ES-I3 (cell line): ENCODE measurements around the gene RBM38.
"Not testable (repeated sequence)": the region's sequence is repeated elsewhere in the genome, so short reads cannot be mapped to it uniquely, and the experiment has no call there.

Source experiments
- H3K36me3 ChIP-seq: 2 replicates; pipeline ENCODE4 v1.6.1; 2013; ENCODE audit warnings: mild to moderate bottlenecking, low read length, control low read depth, moderate library complexity; ENCODE audit not compliant: insufficient read depth
- H3K4me1 ChIP-seq: 2 replicates; pipeline ENCODE4 v1.6.1; 2013; ENCODE audit warnings: mild to moderate bottlenecking, control low read depth, low read length; ENCODE audit not compliant: insufficient read depth
- H3K9ac ChIP-seq: 2 replicates; pipeline ENCODE4 v1.6.1; 2013; ENCODE audit warnings: low read depth, mild to moderate bottlenecking, low read length, moderate library complexity
- H3K9me3 ChIP-seq: 2 replicates; pipeline ENCODE4 v1.6.1; 2013; ENCODE audit warnings: mild to moderate bottlenecking, low read length, moderate library complexity; ENCODE audit not compliant: control insufficient read depth, insufficient read depth

The RBM38 gene

GRCh38 chr20:57390604-57391438 lies at the start of gene RBM38:
Gene RBM38 (plus strand): TSS chr20:57391396. CDS start chr20:57391582, 186 bp downstream.
- Histone ChIP-seq H3K9me3 (no peaks in the 10 kb centered on the region), H3K4me1 (peaks cover 7% of the 10 kb centered on the region), H3K9ac (peak within 1 kb of the TSS; percentile 88)

GRCh38 chr20:57341663-57342062 lies 49.5 kb upstream of the RBM38 start:
- Histone ChIP-seq H3K9ac (no peak overlapping the region), H3K9me3 (no peaks in the 10 kb centered on the region), H3K4me1 (no peaks in the 10 kb centered on the region), H3K36me3 (no peaks in the 10 kb centered on the region)

More at GRCh38 chr20:57390604-57391438, at the start of gene RBM38:
- peaks cover 5% of the 10 kb centered on the region for H3K36me3 ChIP-seq

- Histone ChIP-seq H3K9ac (no peak overlapping the region), H3K36me3 (no peaks in the 10 kb centered on the region), H3K9me3 (no peaks in the 10 kb centered on the region), H3K4me1 (no peaks in the 10 kb centered on the region)
Measured at GRCh38 chr20:57342829-57343228, 48.4 kb upstream of the RBM38 start.

- Histone ChIP-seq H3K9ac (no peak overlapping the region), H3K9me3 (no peaks in the 10 kb centered on the region), H3K4me1 (no peaks in the 10 kb centered on the region), H3K36me3 (no peaks in the 10 kb centered on the region)
Measured at GRCh38 chr20:57346477-57346876, 44.7 kb upstream of the RBM38 start.

GRCh38 chr20:57347393-57347792 lies 43.8 kb upstream of the RBM38 start:
- no peaks in the 10 kb centered on the region for H3K9me3 ChIP-seq

GRCh38 chr20:57348200-57348921 lies 42.8 kb upstream of the RBM38 start:
- not testable (repeated sequence) for H3K9ac ChIP-seq, H3K4me1 ChIP-seq, H3K9me3 ChIP-seq, H3K36me3 ChIP-seq

More at GRCh38 chr20:57347393-57347792, 43.8 kb upstream of the RBM38 start:
- H3K9ac ChIP-seq = no peak overlapping the region
- no peaks in the 10 kb centered on the region; the same call in 1 of the 2 replicates for H3K4me1 ChIP-seq
- no peaks in the 10 kb centered on the region for H3K36me3 ChIP-seq

- not testable (repeated sequence) for H3K9ac ChIP-seq, H3K36me3 ChIP-seq, H3K4me1 ChIP-seq, H3K9me3 ChIP-seq
Measured at GRCh38 chr20:57348922-57349574, 42.1 kb upstream of the RBM38 start.

GRCh38 chr20:57350081-57350710 lies 41.0 kb upstream of the RBM38 start:
- Histone ChIP-seq H3K9ac (no peak overlapping the region), H3K4me1 (no peaks in the 10 kb centered on the region; the same call in 1 of the 2 replicates), H3K36me3 (peaks cover 11% of the 10 kb centered on the region), H3K9me3 (no peaks in the 10 kb centered on the region)

- Histone ChIP-seq H3K36me3 (peaks cover 15% of the 10 kb centered on the region), H3K9ac (peak overlapping the region; percentile 95; the same call in 1 of the 2 replicates)
- H3K9me3 ChIP-seq, H3K4me1 ChIP-seq: not testable (repeated sequence)
Measured at GRCh38 chr20:57350726-57351041, 40.5 kb upstream of the RBM38 start.

- H3K36me3 ChIP-seq = peaks cover 17% of the 10 kb centered on the region
- H3K9me3 ChIP-seq = no peaks in the 10 kb centered on the region
- H3K9ac ChIP-seq = peak within 1 kb of the TSS; percentile 95
- no peaks in the 10 kb centered on the region; the same call in 1 of the 2 replicates for H3K4me1 ChIP-seq
Measured at GRCh38 chr20:57351042-57351783, 40.0 kb upstream of the RBM38 start, which contains the start of gene RAE1. Gene RAE1 (plus strand): TSS chr20:57351255. CDS start chr20:57354039, 2,784 bp downstream.

- H3K36me3 ChIP-seq = peaks cover 24% of the 10 kb centered on the region
- no peaks in the 10 kb centered on the region for H3K9me3 ChIP-seq
- no peak overlapping the region; the same call in 1 of the 2 replicates for H3K9ac ChIP-seq
Measured at GRCh38 chr20:57352305-57352704, 38.9 kb upstream of the RBM38 start.

GRCh38 chr20:57353351-57353750 lies 37.8 kb upstream of the RBM38 start:
- no peak overlapping the region for H3K9ac ChIP-seq
- H3K4me1 ChIP-seq = no peaks in the 10 kb centered on the region; the same call in 1 of the 2 replicates

More at GRCh38 chr20:57352305-57352704, 38.9 kb upstream of the RBM38 start:
- no peaks in the 10 kb centered on the region; the same call in 1 of the 2 replicates for H3K4me1 ChIP-seq

GRCh38 chr20:57361517-57361916 lies 29.7 kb upstream of the RBM38 start:
- Histone ChIP-seq H3K4me1 (no peaks in the 10 kb centered on the region), H3K36me3 (peaks cover 30% of the 10 kb centered on the region), H3K9me3 (peaks cover 2% of the 10 kb centered on the region; the same call in 1 of the 2 replicates), H3K9ac (no peak overlapping the region)

More at GRCh38 chr20:57353351-57353750, 37.8 kb upstream of the RBM38 start:
- no peaks in the 10 kb centered on the region for H3K9me3 ChIP-seq
- peaks cover 24% of the 10 kb centered on the region for H3K36me3 ChIP-seq
